GM21576 (cell line): ENCODE measurements around the gene COMMD4.
"Not testable (repeated sequence)": the region's sequence is repeated elsewhere in the genome, so short reads cannot be mapped to it uniquely, and the experiment has no call there.

Experiments
- ATAC-seq: cut with Tn5 transposase; IDR thresholded peaks from one replicate; pipeline ENCODE4 v1.9.1; 2021; ENCODE audit warnings: mild to moderate bottlenecking, moderate library complexity; ENCODE audit not compliant: unreplicated experiment

COMMD4 gene

GRCh38 chr15:75371486-75371885, 35.6 kb downstream of the COMMD4 start:
- no peak for ATAC-seq

- no peak for ATAC-seq
Observed at GRCh38 chr15:75371901-75372688, 36.2 kb downstream of the COMMD4 start.

GRCh38 chr15:75380773-75381172, 44.9 kb downstream of the COMMD4 start:
- no peak for ATAC-seq

- ATAC-seq: not testable (repeated sequence)
Observed at GRCh38 chr15:75383986-75384385, 48.1 kb downstream of the COMMD4 start.
